Measurements from ENCODE around the gene GORAB.

DNA sequence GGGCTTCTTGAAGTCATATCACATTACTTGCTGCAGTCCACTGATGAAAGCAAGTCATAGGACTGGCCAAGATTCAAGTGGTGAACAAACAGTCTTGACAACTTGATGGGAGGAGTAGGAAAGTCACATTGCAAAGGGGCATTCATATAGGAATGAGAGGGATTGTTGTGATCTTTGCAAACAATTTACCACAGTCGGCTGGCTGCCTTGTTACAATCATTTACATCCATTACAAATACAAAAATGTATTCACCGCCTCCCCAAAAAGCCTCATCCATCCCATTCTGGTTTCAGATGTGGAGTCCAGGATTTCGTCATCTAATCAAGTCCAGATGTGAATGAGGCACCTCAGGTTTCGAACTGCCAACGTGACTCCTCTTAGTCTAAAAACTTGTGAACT, 26.8 kb downstream of the GORAB start:
- no peak for TF ChIP-seq ZNF274 (IDR thresholded peaks at IDR 0.05; ENCODE audit: low read depth, low read length)
- TF ChIP-seq YY1 (IDR thresholded peaks at IDR 0.05; ENCODE audit: insufficient read depth, insufficient read length), result no peak
- TF ChIP-seq SUZ12 (IDR thresholded peaks at IDR 0.05; ENCODE audit: extremely low read depth, insufficient read depth, insufficient read length), result no peak

All from NT2/D1 (cell line).